ENCODE data around the gene CLEC20A. TPM values are rescaled to one million over a fixed set of nuclear protein-coding genes. Genes with fewer than 3 reads are reported as not detected.

The CLEC20A gene
- total RNA-seq, 3 donors from 2014 or later: not detected

GRCh38 chr1:178538192-178538916, 41.6 kb upstream of the CLEC20A start:
- no peak for DNase-seq (ENCODE audit: low spot score in 2 of 2)
- intact Hi-C loops (cut with DNase I; ENCODE audit: low total_unique reads): loop anchor here (10.0 kb wide), 1 partner anchor 476 kb away; no protein-coding TSS in a partner anchor
- Histone ChIP-seq H3K36me3 (no peaks in the 10 kb centered on the region), H3K9me3 (no peaks in the 10 kb centered on the region), H3K4me1 (no peaks in the 10 kb centered on the region), H3K27ac (no peak overlapping the region), H3K4me3 (no peak overlapping the region), H3K27me3 (no peaks in the 10 kb centered on the region)
- TF ChIP-seq CTCF (IDR thresholded peaks at IDR 0.05) (no peak), POLR2A (IDR thresholded peaks at IDR 0.05) (no peak), POLR2AphosphoS5 (IDR thresholded peaks at IDR 0.05) (no peak)

- no peak overlapping the region for H3K4me3 ChIP-seq
- H3K27me3 ChIP-seq: no peaks in the 10 kb centered on the region
- intact Hi-C loops (cut with DNase I; ENCODE audit: low total_unique reads): loop anchor here (10.0 kb wide), 1 partner anchor 477 kb away; no protein-coding TSS in a partner anchor
- no peaks in the 10 kb centered on the region for H3K4me1 ChIP-seq
- peak overlapping the region in 1 of 2 donors; percentile 27 for H3K27ac ChIP-seq
- H3K9me3 ChIP-seq: no peaks in the 10 kb centered on the region
- DNase-seq (ENCODE audit: low spot score in 2 of 2): no peak
- TF ChIP-seq POLR2AphosphoS5 (IDR thresholded peaks at IDR 0.05) (no peak), POLR2A (IDR thresholded peaks at IDR 0.05) (no peak), CTCF (IDR thresholded peaks at IDR 0.05) (no peak)
- H3K36me3 ChIP-seq: no peaks in the 10 kb centered on the region
Observed at GRCh38 chr1:178537382-178538090, 40.8 kb upstream of the CLEC20A start.

- Histone ChIP-seq H3K36me3 (no peaks in the 10 kb centered on the region), H3K27me3 (no peaks in the 10 kb centered on the region), H3K4me1 (no peaks in the 10 kb centered on the region), H3K4me3 (no peak overlapping the region), H3K27ac (peak overlapping the region in 1 of 2 donors; percentile 27), H3K9me3 (no peaks in the 10 kb centered on the region)
- TF ChIP-seq CTCF (IDR thresholded peaks at IDR 0.05) (no peak), POLR2AphosphoS5 (IDR thresholded peaks at IDR 0.05) (peak in 1 of 3 donors; percentile 41)
- peak in 1 of 2 donors; percentile 25 for DNase-seq (ENCODE audit: low spot score in 2 of 2)
- intact Hi-C loops (cut with DNase I; ENCODE audit: low total_unique reads): loop anchor here (10.0 kb wide), 1 partner anchor 478 kb away; no protein-coding TSS in a partner anchor
Observed at GRCh38 chr1:178536844-178537371, 40.1 kb upstream of the CLEC20A start.

GRCh38 chr1:178536329-178536728, 39.6 kb upstream of the CLEC20A start:
- TF ChIP-seq POLR2A (IDR thresholded peaks at IDR 0.05): no peak
- TF ChIP-seq CTCF (IDR thresholded peaks at IDR 0.05): no peak
- TF ChIP-seq POLR2AphosphoS5 (IDR thresholded peaks at IDR 0.05): no peak
- no peak for DNase-seq (ENCODE audit: low spot score in 2 of 2)

More at GRCh38 chr1:178536329-178536728, 39.6 kb upstream of the CLEC20A start:
- Histone ChIP-seq H3K36me3 (no peaks in the 10 kb centered on the region), H3K4me1 (no peaks in the 10 kb centered on the region), H3K27ac (peak overlapping the region in 1 of 2 donors; percentile 27), H3K27me3 (no peaks in the 10 kb centered on the region), H3K9me3 (no peaks in the 10 kb centered on the region), H3K4me3 (no peak overlapping the region)
- intact Hi-C loops (cut with DNase I; ENCODE audit: low total_unique reads): loop anchor here (10.0 kb wide), 1 partner anchor 478 kb away; no protein-coding TSS in a partner anchor
